Measurements from ENCODE around the gene DNAJC4. TPM values are rescaled to one million over a fixed set of nuclear protein-coding genes. Genes with fewer than 3 reads are reported as not detected.
A peak's percentile ranks its signal among the peaks of the same experiment; 100 is the strongest.

The DNAJC4 gene
- total and polyA plus RNA-seq, 9 of the 15 experiments (the other 6 are each of a cell fraction or from before 2014, with no cell fraction given), result 4.0 to 32.6 (median 19.9) TPM

GRCh38 chr11:64210301-64211020 lies 19.9 kb upstream of the DNAJC4 start (continued):
- TF ChIP-seq MCM7 (IDR thresholded peaks at IDR 0.05), result no peak
- no peak for TF ChIP-seq CTBP1 (IDR thresholded peaks at IDR 0.05; ENCODE audit: borderline replicate concordance)
- TF ChIP-seq ETV5 (CRISPR knock-in tag; IDR thresholded peaks at IDR 0.05; ENCODE audit: low read depth), result no peak
- TF ChIP-seq ZNF398 (CRISPR knock-in tag; IDR thresholded peaks at IDR 0.05), result no peak
- TF ChIP-seq DACH1 (IDR thresholded peaks at IDR 0.05; ENCODE audit: partially characterized antibody), result no peak
- no peak for TF ChIP-seq ZNF586 (CRISPR knock-in tag; conservative IDR thresholded peaks at IDR 0.05)
- TF ChIP-seq ETS2 (tag; IDR thresholded peaks at IDR 0.05; ENCODE audit: borderline replicate concordance, poor library complexity, severe bottlenecking), result no peak
- TF ChIP-seq POLR2A (conservative IDR thresholded peaks at IDR 0.05), result peak; percentile 49; the same call in 1 of the 2 replicates
- TF ChIP-seq WHSC1 (IDR thresholded peaks at IDR 0.05; ENCODE audit: low read length), result no peak
